Measurements from ENCODE around the gene QPCT.
"Not testable (repeated sequence)": the region's sequence is repeated elsewhere in the genome, so short reads cannot be mapped to it uniquely, and the experiment has no call there.

Gene QPCT

DNA sequence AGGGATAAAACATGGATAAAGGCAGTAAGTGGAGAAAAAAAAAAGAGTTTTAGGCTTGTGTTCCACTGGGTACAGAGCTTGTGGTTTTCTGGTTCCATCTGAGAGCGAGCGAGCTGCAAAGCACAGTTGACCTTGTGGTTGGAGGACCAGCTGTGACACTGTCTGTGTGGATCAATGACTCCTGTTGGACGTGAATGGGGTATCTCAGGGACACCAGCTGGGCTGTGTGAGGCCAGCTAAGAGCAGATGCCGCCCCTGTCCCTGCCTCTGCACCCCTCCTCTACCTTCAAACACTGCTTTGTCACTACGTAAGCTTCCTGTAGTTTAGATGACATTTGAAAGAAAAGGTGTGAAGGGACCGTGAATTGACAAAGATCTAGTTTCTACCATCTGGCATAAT is 67.8 kb downstream of the QPCT start:
- H3K4me2 ChIP-seq (ENCODE audit: low read length): no peak overlapping the region
- no peaks in the 10 kb centered on the region for H3K36me3 ChIP-seq (ENCODE audit: control insufficient read depth, insufficient read depth, low read length)
- H3K9ac ChIP-seq: no peak overlapping the region
- H3K9me3 ChIP-seq (ENCODE audit: control insufficient read depth, low read length): no peaks in the 10 kb centered on the region
- no peaks in the 10 kb centered on the region for H3K79me2 ChIP-seq
- H3K27me3 ChIP-seq (ENCODE audit: control insufficient read depth, insufficient read depth, low read length): no peaks in the 10 kb centered on the region
- no peak overlapping the region for H2AFZ ChIP-seq
- no peaks in the 10 kb centered on the region for H3K4me1 ChIP-seq
- no peak overlapping the region for H3K4me3 ChIP-seq (ENCODE audit: low read depth, low read length)
- H3K27ac ChIP-seq: no peak overlapping the region
- TF ChIP-seq, protein P1, sequence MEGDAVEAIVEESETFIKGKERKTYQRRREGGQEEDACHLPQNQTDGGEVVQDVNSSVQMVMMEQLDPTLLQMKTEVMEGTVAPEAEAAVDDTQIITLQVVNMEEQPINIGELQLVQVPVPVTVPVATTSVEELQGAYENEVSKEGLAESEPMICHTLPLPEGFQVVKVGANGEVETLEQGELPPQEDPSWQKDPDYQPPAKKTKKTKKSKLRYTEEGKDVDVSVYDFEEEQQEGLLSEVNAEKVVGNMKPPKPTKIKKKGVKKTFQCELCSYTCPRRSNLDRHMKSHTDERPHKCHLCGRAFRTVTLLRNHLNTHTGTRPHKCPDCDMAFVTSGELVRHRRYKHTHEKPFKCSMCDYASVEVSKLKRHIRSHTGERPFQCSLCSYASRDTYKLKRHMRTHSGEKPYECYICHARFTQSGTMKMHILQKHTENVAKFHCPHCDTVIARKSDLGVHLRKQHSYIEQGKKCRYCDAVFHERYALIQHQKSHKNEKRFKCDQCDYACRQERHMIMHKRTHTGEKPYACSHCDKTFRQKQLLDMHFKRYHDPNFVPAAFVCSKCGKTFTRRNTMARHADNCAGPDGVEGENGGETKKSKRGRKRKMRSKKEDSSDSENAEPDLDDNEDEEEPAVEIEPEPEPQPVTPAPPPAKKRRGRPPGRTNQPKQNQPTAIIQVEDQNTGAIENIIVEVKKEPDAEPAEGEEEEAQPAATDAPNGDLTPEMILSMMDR (IDR thresholded peaks at IDR 0.05): no peak

DNA sequence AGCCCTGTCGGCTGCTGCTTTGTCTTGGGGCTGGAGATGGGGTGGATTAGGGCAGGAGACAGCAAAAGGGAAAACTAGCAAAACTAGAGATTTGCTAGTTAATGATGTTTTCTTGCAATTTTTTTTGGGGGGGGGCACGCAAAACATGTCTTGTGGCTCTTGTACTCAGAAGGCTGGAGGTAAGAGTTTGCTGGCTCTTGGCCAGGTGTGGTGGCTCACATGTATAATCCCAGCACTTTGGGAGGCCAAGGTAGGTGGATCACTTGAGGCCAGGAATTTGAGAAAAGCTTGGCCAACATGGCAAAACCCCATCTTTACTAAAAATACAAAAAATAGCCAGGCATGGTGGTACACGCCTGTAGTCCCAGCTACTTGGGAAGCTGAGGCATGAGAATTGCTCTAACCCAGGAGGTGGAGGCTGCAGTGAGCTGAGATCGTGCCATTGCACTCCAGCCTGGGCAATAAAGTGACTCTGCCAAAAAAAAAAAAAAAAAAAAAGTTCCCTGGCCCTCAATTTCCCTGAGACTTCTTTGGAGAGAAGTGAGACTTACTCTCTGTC is 69.6 kb downstream of the QPCT start:
- not testable (repeated sequence) for H3K4me1 ChIP-seq; H3K79me2 ChIP-seq; H3K9me3 ChIP-seq (ENCODE audit: control insufficient read depth, low read length); H3K27ac ChIP-seq; H3K9ac ChIP-seq; H3K4me3 ChIP-seq (ENCODE audit: low read depth, low read length); H3K27me3 ChIP-seq (ENCODE audit: control insufficient read depth, insufficient read depth, low read length); H3K4me2 ChIP-seq (ENCODE audit: low read length); H3K36me3 ChIP-seq (ENCODE audit: control insufficient read depth, insufficient read depth, low read length); H2AFZ ChIP-seq

DNA sequence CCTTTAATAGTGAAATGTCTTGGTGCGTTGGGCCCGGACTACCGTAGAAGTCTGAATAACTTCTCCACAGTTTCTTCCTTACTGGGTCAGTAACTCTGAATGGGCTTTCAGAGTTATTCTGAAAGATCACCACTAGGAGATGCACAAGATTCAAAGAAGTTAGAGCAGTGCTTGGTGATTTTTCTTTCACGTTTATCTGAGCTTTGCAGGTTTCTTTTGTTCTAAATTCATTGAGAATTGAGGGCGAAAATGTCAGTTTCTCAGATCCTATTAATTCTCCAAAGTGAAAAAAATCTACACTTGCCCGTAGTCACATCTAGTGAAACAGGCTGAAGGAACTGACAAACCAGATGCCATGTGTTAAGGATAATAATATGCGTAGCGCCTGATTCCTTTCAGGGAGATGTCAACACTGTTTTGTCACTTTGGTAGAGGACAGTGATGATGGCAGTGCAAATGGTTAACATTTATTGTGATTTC is 70.1 kb downstream of the QPCT start:
- Histone ChIP-seq H3K4me3 (ENCODE audit: low read depth, low read length) (no peak overlapping the region), H3K4me1 (no peaks in the 10 kb centered on the region), H3K36me3 (ENCODE audit: control insufficient read depth, insufficient read depth, low read length) (no peaks in the 10 kb centered on the region), H3K27ac (no peak overlapping the region), H3K79me2 (no peaks in the 10 kb centered on the region), H2AFZ (no peak overlapping the region), H3K9me3 (ENCODE audit: control insufficient read depth, low read length) (no peaks in the 10 kb centered on the region), H3K4me2 (ENCODE audit: low read length) (no peak overlapping the region), H3K9ac (no peak overlapping the region), H3K27me3 (ENCODE audit: control insufficient read depth, insufficient read depth, low read length) (no peaks in the 10 kb centered on the region)
- TF ChIP-seq, protein P1 (IDR thresholded peaks at IDR 0.05): peak; percentile 80

DNA sequence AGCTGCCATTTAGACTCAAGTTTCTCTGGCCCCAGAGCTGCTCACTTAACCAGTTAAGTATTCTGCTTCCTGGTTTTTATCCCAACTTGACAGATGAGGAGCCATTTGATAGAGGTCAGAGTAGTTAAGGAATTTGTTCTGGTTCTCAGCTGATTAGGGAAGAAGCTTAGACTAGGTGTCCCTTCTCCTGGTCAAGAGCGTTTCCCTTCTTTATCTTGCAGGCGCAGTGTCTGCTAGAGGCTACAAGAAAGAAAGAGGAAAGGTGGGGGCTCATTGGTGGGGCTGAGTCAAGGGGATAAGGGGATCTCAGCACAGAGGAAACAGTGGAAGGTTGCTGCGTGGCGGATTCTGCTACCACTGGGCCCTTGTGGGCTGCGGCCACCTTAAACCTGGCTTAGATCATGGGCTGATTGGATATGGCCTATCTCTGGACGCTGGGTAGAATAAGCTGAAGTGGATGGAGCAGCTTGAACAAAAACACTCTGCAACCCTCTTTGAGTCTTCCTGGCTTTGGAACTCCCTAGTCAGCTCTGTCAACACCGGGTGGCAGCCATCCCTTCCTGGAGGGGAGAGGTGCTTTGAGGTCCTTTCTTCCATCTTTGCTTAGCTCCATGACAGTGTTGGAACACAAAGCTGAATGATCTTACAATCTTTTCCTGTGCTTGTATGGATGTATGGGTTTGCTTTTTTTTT is 70.8 kb downstream of the QPCT start:
- Histone ChIP-seq H2AFZ (no peak overlapping the region), H3K4me3 (ENCODE audit: low read depth, low read length) (no peak overlapping the region), H3K27ac (no peak overlapping the region), H3K9me3 (ENCODE audit: control insufficient read depth, low read length) (no peaks in the 10 kb centered on the region), H3K36me3 (ENCODE audit: control insufficient read depth, insufficient read depth, low read length) (no peaks in the 10 kb centered on the region), H3K4me2 (ENCODE audit: low read length) (no peak overlapping the region), H3K27me3 (ENCODE audit: control insufficient read depth, insufficient read depth, low read length) (no peaks in the 10 kb centered on the region), H3K4me1 (no peaks in the 10 kb centered on the region), H3K79me2 (no peaks in the 10 kb centered on the region), H3K9ac (no peak overlapping the region)
- TF ChIP-seq, protein P1 (IDR thresholded peaks at IDR 0.05): no peak

DNA sequence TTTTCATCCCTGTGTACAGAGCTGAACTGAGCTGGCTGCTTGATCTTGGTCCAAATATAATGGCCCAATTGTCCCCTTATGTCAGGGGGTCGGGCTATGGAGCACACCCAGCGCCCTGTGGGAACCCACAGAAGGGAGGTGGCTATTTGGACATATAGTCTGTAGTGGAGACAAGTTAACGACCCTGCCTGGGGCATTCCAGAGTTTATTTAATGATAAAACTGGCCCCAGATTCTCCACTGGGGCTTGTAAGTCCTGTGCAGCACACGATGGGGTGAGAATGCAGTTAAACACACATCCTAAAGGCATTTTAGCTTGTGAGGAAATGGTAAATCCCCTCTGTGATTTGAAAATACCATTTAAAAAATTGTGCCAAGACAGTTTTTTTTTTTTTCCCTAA is 72.9 kb downstream of the QPCT start:
- Histone ChIP-seq H3K9ac (no peak overlapping the region), H3K27ac (no peak overlapping the region), H3K27me3 (ENCODE audit: control insufficient read depth, insufficient read depth, low read length) (no peaks in the 10 kb centered on the region), H3K79me2 (no peaks in the 10 kb centered on the region), H3K4me3 (ENCODE audit: low read depth, low read length) (no peak overlapping the region), H2AFZ (no peak overlapping the region), H3K36me3 (ENCODE audit: control insufficient read depth, insufficient read depth, low read length) (no peaks in the 10 kb centered on the region), H3K9me3 (ENCODE audit: control insufficient read depth, low read length) (no peaks in the 10 kb centered on the region), H3K4me2 (ENCODE audit: low read length) (no peak overlapping the region), H3K4me1 (no peaks in the 10 kb centered on the region)
- TF ChIP-seq, protein P1 (IDR thresholded peaks at IDR 0.05): no peak
